Caki2 (cell line): Measurements from ENCODE around the gene CHERP. TPM values are rescaled to one million over a fixed set of nuclear protein-coding genes. Genes with fewer than 3 reads are reported as not detected.
A peak's percentile ranks its signal among the peaks of the same experiment; 100 is the strongest.

Source experiments
- DNase-seq: peaks from one replicate; pipeline ENCODE4 v3.0.0-alpha.2; 2015; ENCODE audit warnings: low read depth
- in situ Hi-C: cut with HindIII; loops from 2 replicates; pipeline ENCODE4 v1.10.0; 2016; ENCODE audit warnings: low sequenced_read_pairs, low pct_unique_long_range_greater_than_20kb, mixed read lengths
- total RNA-seq: library from RNA; depleted of rRNA; stranded (reverse); fragments of >200 nt; shearing (Covaris generic); gene quantifications from 2 replicates; pipeline ENCODE4 v1.2.3, GENCODE V29; 2014; ENCODE audit warnings: low replicate concordance; rRNA removed

Gene CHERP
- total RNA-seq: 1.3 and 2.6 TPM in 2 replicates

GRCh38 chr19:16542045-16542909 is at the start of gene CHERP:
Gene CHERP, minus strand, starts transcription at chr19:16542437. Its CDS starts 59 bp downstream, at chr19:16542378.
- DNase-seq: peak; percentile 90
- in situ Hi-C loops: no loop called here

- DNase-seq: no peak
- in situ Hi-C loops: no loop called here
Observed at GRCh38 chr19:16590876-16591802, 48.9 kb upstream of the CHERP start.

GRCh38 chr19:16589917-16590316 is 47.7 kb upstream of the CHERP start:
- no peak for DNase-seq
- in situ Hi-C loops: no loop called here

DNA sequence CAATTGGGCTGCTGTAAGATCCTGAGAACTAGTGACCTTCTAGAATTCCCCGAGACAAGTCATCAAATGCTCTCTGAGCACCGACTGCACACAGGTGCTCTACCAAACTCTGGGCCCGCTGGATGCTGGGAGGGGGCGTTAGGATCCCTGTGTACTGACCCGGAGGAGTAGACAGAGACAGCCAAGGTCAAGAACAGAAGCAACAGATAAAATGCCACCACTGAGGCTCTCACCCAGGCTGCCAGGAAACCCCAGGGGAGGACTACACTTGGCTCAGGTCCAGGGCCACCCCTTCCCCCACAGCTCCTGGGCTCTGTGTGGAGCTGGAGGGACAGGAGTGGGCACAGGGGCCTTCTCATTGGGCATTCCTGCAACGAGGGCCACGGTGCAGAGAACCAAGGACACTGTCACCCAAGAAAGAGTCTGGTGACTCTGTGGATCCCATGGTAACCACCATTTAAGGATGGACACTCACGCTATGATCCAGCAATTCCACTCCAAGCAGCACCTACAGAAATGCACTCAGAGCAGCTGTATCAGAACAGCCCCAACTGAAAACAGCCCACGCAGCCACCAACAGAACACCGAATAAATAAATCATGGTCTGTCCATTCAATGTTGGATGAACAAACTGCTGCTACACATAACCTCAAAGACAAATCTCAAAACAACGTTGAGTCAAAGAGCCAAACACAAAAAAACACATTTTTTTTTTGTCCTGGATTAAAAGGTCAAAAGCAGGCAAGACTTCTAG is 46.8 kb upstream of the CHERP start:
- no peak for DNase-seq
- in situ Hi-C loops: no loop called here

DNA sequence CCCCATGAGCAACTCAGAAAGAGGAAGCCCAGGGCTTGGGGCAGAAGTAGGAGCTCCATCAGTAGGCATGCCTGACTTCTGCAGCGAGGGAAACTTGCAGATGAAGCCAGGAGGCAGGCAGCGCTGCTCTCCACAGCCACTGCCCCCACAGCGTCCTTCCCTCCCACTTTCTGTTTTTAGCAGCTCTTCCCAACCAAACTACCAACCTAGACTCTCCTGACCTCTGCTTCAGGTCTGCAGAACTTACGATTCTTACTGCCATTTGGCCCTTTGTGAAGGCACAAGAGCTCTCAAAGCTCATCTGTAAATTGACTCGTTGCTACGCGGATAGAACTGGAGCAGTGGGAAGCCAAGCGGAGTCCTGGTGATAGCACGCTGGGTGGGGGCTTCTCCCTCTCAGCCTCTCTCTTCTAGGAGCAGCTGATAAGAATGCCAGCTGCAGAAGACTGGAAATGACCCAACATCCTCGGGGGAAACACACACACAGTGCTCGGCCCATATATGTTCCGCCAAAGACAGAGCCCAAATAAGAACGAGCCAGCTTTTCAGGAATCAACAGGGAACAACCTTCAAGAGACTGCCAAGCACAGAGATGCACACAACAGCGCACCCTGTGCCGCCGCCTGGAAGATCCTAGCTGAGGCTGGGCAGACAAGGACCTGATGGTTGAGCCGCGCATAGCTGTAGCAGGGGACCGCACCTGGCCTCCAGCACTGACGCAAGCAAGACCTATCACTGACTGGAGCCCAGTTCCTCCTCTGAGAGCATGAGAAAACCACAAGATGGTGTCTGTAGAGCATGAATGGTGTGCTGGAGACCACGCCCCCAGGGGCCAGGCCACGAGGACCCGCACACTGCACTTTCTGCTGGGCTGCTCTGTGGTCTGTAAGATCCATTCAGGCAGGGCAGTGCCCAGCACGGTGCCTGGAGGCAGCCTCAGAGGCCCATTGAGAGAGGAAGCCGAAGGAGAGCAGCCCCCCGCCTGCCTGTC is 45.9 kb upstream of the CHERP start:
- no peak for DNase-seq
- in situ Hi-C loops: no loop called here

GRCh38 chr19:16586991-16587832 is 45.0 kb upstream of the CHERP start:
- in situ Hi-C loops: no loop called here
- DNase-seq: no peak

DNA sequence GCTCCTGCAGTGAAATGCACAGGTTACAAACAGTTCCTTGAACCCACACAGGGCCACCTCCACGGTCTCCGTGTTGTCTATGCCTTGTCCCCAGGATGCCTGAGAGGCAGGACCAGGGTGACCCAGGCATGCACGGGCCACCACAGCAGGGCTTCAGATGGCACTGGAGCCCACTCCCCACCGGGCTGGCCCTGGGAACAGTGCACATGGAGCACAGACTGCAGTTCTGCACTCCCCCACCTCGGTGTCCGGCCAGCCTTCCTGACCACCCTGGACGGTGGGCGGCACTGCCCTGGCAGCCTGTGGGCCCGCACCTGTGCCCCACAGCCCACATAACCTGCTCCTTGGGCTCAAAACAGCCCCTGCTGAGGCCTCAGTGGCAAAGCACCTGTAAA is 44.2 kb upstream of the CHERP start:
- in situ Hi-C loops: no loop called here
- DNase-seq: no peak

GRCh38 chr19:16585808-16586476 is 43.7 kb upstream of the CHERP start:
- DNase-seq: peak; percentile 46
- in situ Hi-C loops: no loop called here

DNA sequence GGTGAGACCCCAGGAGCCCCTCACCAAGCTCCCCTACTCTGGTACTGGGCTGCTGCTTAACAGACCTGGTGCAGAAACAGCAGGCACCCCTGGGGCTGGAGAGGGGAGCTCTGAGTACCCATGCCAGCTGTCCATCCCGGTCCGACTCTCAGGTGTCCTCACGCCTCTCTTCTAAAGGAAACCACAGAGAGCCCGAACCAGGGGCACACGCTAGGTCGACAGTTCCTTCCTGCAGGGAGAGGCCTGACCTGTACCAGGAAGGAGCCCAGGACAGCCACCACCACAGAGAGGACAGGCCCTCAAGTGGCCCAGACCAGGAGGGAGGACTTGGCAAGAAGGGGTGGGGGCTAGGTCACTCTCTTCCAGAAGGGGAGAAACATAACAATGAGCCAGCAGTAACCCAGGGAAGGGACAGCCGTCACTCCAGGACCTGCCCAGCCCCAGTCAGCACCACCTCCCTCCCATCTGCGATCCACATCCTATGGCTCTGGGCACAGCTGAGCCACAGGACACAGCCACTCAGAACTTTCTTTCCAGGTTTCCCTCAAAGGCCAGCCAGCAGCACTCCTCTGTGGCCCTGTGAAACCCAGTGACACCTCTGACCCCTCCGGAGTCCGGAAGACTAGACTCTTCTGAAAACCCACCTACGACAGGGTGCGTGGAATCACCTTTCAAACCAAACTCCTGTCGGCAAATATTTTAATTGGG is 43.0 kb upstream of the CHERP start:
- DNase-seq: peak; percentile 17
- in situ Hi-C loops: no loop called here

- peak; percentile 83 for DNase-seq
- in situ Hi-C loops: no loop called here
Observed at GRCh38 chr19:16584248-16585093, 42.2 kb upstream of the CHERP start.

DNA sequence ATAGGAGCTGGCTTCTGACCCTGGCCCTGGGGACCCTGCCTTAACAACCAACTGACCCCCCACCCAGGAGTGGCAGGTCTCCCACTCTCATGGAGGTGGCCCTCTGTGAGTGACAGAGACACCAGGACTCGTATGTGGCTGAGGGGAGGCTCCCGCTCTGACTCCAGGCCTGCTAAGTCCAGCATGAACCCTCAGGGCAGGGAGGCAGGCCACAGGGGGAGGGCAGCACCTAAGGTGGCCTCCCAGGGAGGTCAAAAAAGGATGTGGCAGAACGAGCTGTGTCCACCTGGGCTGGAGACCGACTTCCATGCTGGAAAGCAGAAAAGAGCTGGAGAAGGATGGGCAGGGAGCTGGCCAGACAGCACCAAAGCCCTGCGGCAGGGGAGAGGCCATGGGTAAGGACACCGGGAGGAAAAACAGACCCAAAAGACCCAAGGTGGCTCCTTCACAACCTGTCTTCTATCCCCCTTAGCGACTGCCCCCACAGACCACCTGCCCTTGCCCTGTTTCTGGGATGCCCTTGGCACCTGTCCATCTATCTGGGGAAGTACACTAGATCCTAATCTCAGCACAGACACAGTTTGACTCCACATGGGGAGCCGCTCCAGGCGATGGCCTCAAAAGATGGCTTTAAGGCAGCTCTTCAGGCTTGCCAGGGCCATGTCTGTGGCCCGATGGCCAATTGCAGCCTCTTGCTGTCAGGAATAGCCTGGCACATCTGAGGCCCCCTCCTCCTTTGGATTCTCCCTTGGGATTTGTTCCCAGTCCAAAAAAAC is 40.4 kb upstream of the CHERP start:
- in situ Hi-C loops: no loop called here
- no peak for DNase-seq

DNA sequence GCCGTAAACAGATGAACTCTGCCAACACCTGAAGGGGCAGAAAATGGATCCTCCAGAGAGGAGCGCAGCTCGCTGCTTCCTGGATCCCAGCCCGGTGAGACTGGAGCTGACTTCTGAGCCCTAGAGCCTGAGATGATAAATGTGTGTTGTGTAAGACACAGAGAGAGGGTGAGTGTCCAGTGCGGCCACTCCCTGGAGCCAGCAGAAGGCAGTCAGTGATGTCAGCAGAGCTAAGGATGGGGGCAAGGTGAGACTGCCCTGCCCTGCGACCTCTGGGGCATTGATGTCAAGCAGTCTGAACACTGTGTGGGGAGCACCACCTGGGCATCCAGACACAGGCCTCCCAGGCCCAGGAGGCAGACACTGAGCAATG is 39.7 kb upstream of the CHERP start:
- in situ Hi-C loops: no loop called here

GRCh38 chr19:16581145-16581970 is 39.1 kb upstream of the CHERP start:
- DNase-seq: no peak
- in situ Hi-C loops: no loop called here

More for the DNA sequence above, 39.7 kb upstream of the CHERP start:
- no peak for DNase-seq
